GM21447 (cell line): ENCODE results near the gene BMPR1A.

Experiments
- ATAC-seq: cut with Tn5 transposase; IDR thresholded peaks from one replicate; pipeline ENCODE4 v1.9.1; 2021; ENCODE audit not compliant: unreplicated experiment

BMPR1A gene

GRCh38 chr10:86799188-86799845 is 42.9 kb downstream of the BMPR1A start:
- no peak for ATAC-seq

DNA sequence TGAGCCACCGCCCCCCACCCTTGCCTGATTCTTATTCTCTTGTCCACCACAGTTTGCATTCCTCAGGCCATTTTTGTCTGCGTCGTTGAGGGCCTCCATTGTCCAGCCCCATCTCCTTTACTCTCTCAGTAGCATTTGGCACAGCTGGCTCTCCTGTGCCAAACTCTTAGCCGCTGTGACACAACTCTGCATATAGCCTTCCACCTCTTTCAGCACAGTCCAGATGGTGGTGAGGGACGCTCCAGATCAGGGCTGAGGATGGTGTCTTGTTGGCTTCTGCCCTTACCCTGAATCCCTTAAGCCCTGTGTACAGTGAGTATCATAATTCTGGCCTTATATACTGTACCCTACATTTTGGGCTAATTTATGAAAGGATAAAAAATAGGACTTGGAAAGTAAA is 45.6 kb downstream of the BMPR1A start:
- ATAC-seq = no peak

- ATAC-seq = no peak
Observed at GRCh38 chr10:86802473-86803108, 46.2 kb downstream of the BMPR1A start.

DNA sequence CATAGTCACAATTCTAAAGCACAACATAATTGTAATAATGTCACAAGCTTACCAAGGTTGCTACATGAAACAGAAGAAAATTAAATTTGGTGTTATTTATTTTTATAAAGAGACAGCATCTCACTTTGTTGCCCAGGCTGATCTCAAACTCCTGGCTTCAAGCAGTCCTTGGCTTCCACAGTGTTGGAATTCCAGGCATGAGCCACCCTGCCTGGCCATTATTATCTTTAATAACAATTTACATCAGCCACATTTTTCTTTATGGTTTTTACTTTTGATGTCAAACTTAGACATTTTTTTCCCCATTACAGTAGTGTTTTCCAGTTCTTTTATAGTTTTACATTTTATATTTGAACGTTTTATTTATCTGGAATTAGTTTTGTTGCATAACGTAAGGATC is 46.7 kb downstream of the BMPR1A start:
- ATAC-seq = no peak

DNA sequence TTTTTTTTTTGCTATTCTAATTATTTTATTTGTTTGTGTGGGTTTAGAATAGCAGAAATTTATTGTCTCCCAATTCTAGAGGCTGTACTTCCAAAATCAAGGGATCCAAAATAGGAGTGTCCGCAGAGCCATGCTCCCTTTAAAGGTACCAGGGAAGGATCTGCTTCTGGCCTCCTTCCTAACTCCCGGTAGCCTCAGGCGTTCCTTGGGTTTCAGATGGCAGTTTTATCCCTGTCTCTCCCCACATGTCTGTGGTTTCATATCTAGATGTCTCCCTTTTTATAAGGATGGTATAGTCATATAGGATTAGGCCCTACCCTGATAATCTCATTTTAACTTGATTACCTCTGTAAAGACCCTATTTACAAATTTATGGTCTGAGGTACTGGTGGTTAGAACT is 48.4 kb downstream of the BMPR1A start:
- no peak for ATAC-seq

- ATAC-seq = no peak
Observed at GRCh38 chr10:86813101-86813500, 56.7 kb downstream of the BMPR1A start.

DNA sequence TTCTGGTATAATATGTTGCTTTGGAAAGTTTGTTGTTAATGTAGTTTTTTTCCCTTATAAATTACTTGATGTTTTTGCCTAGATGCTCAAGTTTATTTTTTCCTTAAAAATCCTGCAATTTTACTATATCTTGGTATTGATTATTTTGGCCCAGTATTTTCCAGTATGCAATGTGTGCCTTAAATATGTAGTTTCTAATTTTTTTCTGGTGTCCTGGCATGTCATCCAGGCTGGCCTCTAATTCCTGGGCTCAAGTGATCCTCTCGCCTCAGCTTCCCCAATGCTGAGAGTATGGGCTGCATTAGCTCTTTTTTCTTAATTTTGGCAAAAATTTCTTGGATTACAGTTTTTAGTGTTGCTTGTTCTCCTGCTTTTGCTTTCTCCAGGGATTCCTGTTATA is 57.6 kb downstream of the BMPR1A start:
- ATAC-seq = no peak

- ATAC-seq = no peak
Observed at GRCh38 chr10:86815035-86815617, 58.7 kb downstream of the BMPR1A start.

DNA sequence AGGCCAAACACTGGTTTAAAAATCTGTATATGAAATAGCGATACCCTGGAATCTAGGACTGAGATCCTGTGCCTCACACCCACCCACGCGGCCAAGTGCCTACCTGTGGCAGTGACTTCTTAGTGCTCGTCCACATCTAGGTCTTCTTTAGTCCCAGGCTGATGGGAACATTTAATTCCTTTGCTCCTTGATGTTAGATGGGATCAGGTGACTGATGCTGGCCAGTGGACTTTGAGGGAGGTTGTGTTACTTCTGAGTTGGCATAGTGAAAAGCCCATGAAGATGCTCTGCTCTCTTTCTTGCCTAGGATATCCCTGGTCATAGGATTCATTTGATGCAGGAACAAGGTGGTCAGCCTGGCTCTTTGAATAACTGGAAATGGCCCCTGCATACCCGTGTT is 59.2 kb downstream of the BMPR1A start:
- ATAC-seq = no peak

- ATAC-seq = no peak
Observed at GRCh38 chr10:86817246-86817645, 60.8 kb downstream of the BMPR1A start.

DNA sequence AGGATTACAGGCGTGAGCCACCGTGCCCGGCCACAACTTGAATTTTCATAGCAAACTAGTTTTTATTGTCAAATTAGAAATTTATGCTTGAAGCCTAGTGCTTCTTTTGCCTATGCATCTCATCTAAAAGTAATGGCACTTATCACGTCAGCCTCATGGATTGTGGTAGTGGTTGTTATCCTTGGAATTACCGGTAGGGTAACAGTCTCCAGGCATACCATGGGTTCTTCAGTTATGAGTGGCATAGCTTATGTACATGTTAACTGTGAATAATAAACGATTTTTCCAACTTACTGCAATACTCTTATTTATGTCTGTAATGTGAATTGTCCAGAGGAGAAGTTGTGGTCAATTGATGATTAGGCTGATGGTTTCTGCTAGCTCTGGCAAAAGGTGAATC is 63.1 kb downstream of the BMPR1A start:
- no peak for ATAC-seq

- no peak for ATAC-seq
Observed at GRCh38 chr10:86820509-86820908, 64.1 kb downstream of the BMPR1A start.

- no peak for ATAC-seq
Observed at GRCh38 chr10:86821388-86821999, 65.1 kb downstream of the BMPR1A start.

- ATAC-seq = no peak
Observed at GRCh38 chr10:86823565-86823964, 67.1 kb downstream of the BMPR1A start.

- no peak for ATAC-seq
Observed at GRCh38 chr10:86824151-86824550, 67.7 kb downstream of the BMPR1A start.

DNA sequence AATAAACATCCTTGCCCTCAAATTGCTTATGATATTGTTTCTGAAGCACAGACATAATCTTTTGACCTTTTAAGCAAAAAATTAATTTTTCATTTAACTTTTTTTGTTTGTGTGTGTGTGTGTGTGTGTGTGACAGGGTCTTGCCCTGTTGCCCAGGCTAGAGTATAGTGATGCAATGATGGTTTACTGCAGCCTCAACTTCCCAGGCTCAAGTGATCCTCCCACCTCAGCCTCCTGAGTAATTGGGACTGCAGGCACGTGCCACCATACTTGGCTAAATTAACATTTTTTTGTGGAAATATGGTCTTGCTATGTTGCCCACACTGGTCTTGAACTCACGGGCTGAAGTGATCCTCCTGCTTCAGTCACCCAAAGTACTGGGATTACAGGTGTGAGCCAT is 68.9 kb downstream of the BMPR1A start:
- no peak for ATAC-seq

- ATAC-seq = no peak
Observed at GRCh38 chr10:86827639-86828038, 71.2 kb downstream of the BMPR1A start.

- no peak for ATAC-seq
Observed at GRCh38 chr10:86828145-86828544, 71.7 kb downstream of the BMPR1A start.

DNA sequence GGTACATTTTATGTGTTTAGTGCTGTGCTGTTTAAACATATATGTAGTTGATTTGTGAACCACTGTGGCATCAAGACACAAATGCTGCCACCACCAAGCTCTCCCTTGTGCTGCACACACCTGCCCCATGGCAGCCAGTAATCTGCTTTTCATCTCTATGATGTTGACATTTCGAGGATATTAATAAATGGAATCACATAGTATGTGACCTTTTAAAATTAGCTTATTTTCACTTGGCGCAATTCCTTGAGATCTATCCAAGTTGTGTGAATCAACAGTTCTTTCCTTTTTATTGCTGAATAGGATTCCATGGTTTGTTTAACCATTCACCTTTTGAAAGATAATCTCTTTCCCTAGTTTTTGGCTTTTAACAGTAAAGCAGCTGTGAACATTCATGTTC is 73.1 kb downstream of the BMPR1A start:
- ATAC-seq = no peak

DNA sequence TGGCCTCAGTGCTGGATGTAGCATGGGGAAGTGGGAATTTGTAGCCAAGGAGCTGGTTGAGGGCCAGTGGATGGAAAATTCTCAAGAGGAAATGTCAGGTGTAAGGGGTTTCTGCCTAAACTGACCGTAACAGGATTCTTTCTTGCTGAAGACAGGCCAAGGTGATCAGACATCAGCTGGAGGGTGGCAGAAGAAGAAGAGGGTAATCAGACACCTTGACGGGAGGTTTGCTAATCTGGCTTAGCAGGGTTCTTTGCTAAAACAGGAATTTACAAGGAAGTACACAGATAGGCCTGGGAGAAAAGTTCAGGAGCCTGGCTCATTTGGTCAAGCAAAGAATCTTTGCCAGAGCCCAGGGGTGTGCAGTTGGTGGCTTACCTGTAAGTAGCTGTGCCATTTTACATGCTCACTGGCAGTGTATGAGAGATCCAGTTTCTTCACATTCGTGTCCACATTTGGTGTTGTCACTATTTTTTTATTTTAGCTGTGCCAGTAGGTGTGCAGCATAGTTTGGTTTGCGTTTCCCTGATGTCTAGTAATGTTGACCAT is 73.7 kb downstream of the BMPR1A start:
- no peak for ATAC-seq

DNA sequence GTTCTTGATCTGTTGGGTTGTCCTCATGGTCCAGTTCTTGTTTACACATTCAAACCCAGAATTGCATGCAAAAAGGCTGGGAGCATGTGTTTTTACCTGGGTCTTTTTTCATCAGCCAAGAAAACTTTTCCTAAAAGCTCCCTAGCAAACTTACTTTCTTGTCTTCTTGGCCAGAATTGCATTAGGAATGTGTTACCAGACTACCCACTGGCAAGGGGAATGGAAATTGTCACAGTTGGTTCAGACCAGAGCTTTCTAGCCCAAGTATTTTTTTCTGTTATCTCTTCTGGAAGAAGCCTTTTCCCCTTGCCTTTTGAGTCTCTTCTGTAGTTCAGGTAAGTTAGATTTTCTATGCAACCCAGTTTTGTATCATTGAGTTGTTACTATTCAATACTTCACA is 77.5 kb downstream of the BMPR1A start:
- no peak for ATAC-seq

- ATAC-seq = no peak
Observed at GRCh38 chr10:86836044-86836443, 79.6 kb downstream of the BMPR1A start.
